Sigmoid colon (tissue), 4 donors: ENCODE data around the gene LYPD4.

Experiments used
- EP300 ChIP-seq, 4 donors: sonication (generic); formaldehyde crosslinking; IDR thresholded peaks; one replicate each; pipeline ENCODE4 v1.6.1; 2017; ENCODE audit warnings: antibody characterized with exemption in 4 of 4
- TF ChIP-seq, protein P1 (sequence below), 4 experiments: fragments of 450-650 bp in 3 of 4; fragments of 200-600 bp in 1 of 4; IDR thresholded peaks; one replicate each; pipeline ENCODE4 v1.5.1; 2016 to 2019; ENCODE audit warnings: antibody characterized with exemption in 4 of 4, mild to moderate bottlenecking in 3 of 4, moderate library complexity in 2 of 4

- no peak for TF ChIP-seq EP300 (IDR thresholded peaks at IDR 0.05)
- TF ChIP-seq, protein P1, sequence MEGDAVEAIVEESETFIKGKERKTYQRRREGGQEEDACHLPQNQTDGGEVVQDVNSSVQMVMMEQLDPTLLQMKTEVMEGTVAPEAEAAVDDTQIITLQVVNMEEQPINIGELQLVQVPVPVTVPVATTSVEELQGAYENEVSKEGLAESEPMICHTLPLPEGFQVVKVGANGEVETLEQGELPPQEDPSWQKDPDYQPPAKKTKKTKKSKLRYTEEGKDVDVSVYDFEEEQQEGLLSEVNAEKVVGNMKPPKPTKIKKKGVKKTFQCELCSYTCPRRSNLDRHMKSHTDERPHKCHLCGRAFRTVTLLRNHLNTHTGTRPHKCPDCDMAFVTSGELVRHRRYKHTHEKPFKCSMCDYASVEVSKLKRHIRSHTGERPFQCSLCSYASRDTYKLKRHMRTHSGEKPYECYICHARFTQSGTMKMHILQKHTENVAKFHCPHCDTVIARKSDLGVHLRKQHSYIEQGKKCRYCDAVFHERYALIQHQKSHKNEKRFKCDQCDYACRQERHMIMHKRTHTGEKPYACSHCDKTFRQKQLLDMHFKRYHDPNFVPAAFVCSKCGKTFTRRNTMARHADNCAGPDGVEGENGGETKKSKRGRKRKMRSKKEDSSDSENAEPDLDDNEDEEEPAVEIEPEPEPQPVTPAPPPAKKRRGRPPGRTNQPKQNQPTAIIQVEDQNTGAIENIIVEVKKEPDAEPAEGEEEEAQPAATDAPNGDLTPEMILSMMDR (IDR thresholded peaks at IDR 0.05): no peak
These were observed 40.1 kb downstream of the LYPD4 start for GRCh38 chr19:41804336-41804735.
